Lung (tissue), 12 donors: ENCODE measurements around the gene TTC39C. TPM values are rescaled to one million over a fixed set of nuclear protein-coding genes. Genes with fewer than 3 reads are reported as not detected.

Source experiments
- ATAC-seq: fragments of 200-7000 bp; cut with Tn5 transposase; one replicate; pipeline ENCODE4 v1.9.1; 2020; ENCODE audit warnings: moderate number of reproducible peaks; ENCODE audit not compliant: insufficient read depth, low FRiP score
- DNase-seq, 3 donors: peaks; one replicate each; pipeline ENCODE4 v3.0.0-alpha.2; 2013 to 2017
- H3K27ac ChIP-seq, 2 donors: one replicate each; pipeline ENCODE4 v1.5.1; 2013; ENCODE audit warnings: mild to moderate bottlenecking in 2 of 2, moderate library complexity in 2 of 2, control low read depth in 1 of 2, inconsistent platforms in 1 of 2, low read depth in 1 of 2, low read length in 1 of 2
- H3K27me3 ChIP-seq, 3 donors: one replicate each; pipeline ENCODE4 v1.5.1; 2013; ENCODE audit warnings: low read length in 2 of 3; ENCODE audit not compliant: control insufficient read depth in 3 of 3, insufficient read depth in 3 of 3
- H3K36me3 ChIP-seq, 4 donors: one replicate each; pipeline ENCODE4 v1.5.1; 2013; ENCODE audit warnings: low read length in 4 of 4, mild to moderate bottlenecking in 1 of 4, moderate library complexity in 1 of 4; ENCODE audit not compliant: control insufficient read depth in 4 of 4, insufficient read depth in 4 of 4
- H3K4me1 ChIP-seq, 5 donors: one replicate each; pipeline ENCODE4 v1.5.1; 2013; ENCODE audit warnings: low read length in 5 of 5, mild to moderate bottlenecking in 2 of 5, moderate library complexity in 1 of 5; ENCODE audit not compliant: control insufficient read depth in 5 of 5, insufficient read depth in 5 of 5
- H3K4me3 ChIP-seq: one replicate; pipeline ENCODE4 v1.5.1; 2013; ENCODE audit warnings: mild to moderate bottlenecking, control low read depth, moderate library complexity
- H3K9ac ChIP-seq, 2 donors: one replicate each; pipeline ENCODE4 v1.5.1; 2013; ENCODE audit warnings: low read length in 2 of 2, control low read depth in 1 of 2; ENCODE audit not compliant: insufficient read depth in 1 of 2
- H3K9me3 ChIP-seq, 4 donors: one replicate each; pipeline ENCODE4 v1.5.1; 2013; ENCODE audit warnings: low read length in 3 of 4, mild to moderate bottlenecking in 1 of 4, moderate library complexity in 1 of 4; ENCODE audit not compliant: control insufficient read depth in 4 of 4, insufficient read depth in 3 of 4
- CTCF ChIP-seq: IDR thresholded peaks from 2 replicates; pipeline ENCODE4 v1.5.1; 2012; ENCODE audit warnings: mild to moderate bottlenecking; ENCODE audit errors: control extremely low read depth, extremely low read depth
- WGBS, 2 donors: extraction: QIAGEN DNeasy Blood & Tissue Kit; methylation state at CpG; one replicate each; pipeline ENCODE4 v1.1.7; 2013; 5-methylcytosine and 5-hydroxymethylcytosine counted together
- polyA plus RNA-seq, 2 donors: library from polyadenylated mRNA; stranded (reverse); fragments of 200-250 nt; gene quantifications; one replicate each; pipeline ENCODE4 v1.2.1, GENCODE V29; 2013
- total RNA-seq, 2 donors: library from RNA; depleted of rRNA in 1 of 2; stranded (reverse); fragments of >200 nt in 1 of 2; gene quantifications; one replicate each; pipeline ENCODE4 v1.2.1, GENCODE V29; 2014 to 2021
- donor health status: control.
- donor health status: control.
- donor health status: Bipolar disorder and iron deficiency.
- donor health status: healthy.
- donor health status: DM: yes; HTN: yes; CAD: no.

The TTC39C gene
- total and polyA plus RNA-seq, 4 donors, result 6.0 to 33.5 (median 19.3) TPM

GRCh38 chr18:24095976-24096375 lies 81.4 kb downstream of the TTC39C start:
- Histone ChIP-seq H3K4me1 (no peaks in the 10 kb centered on the region), H3K36me3 (peaks cover 0 to 13% (median 3%) of the 10 kb centered on the region in 4 donors), H3K4me3 (no peak overlapping the region), H3K27me3 (no peaks in the 10 kb centered on the region), H3K27ac (no peak overlapping the region), H3K9ac (no peak overlapping the region), H3K9me3 (peaks cover 0 to 7% (median 2%) of the 10 kb centered on the region in 4 donors)
- DNase-seq, result no peak
- WGBS, 2 donors, result 94% methylated on average over 1 of the region's 1 CpG
- ATAC-seq, result no peak
- no peak for TF ChIP-seq CTCF

- no peaks in the 10 kb centered on the region for H3K4me1 ChIP-seq
- H3K36me3 ChIP-seq, result peaks cover 0 to 3% (median 0%) of the 10 kb centered on the region in 4 donors
- DNase-seq (peak in 1 of 3 donors; percentile 36), ATAC-seq (no peak)
- H3K4me3 ChIP-seq, result no peak overlapping the region
- no peak for TF ChIP-seq CTCF
- 84 to 89% methylated on average over 6 of the region's 6 CpGs for WGBS, 2 donors
- no peak overlapping the region for H3K27ac ChIP-seq
- H3K9me3 ChIP-seq, result peaks cover 0 to 3% (median 0%) of the 10 kb centered on the region in 4 donors
- no peak overlapping the region for H3K9ac ChIP-seq
- H3K27me3 ChIP-seq, result no peaks in the 10 kb centered on the region
Observed at GRCh38 chr18:24103320-24104021, 88.9 kb downstream of the TTC39C start.

- H3K9ac ChIP-seq, result no peak overlapping the region
- no peaks in the 10 kb centered on the region for H3K27me3 ChIP-seq
- H3K9me3 ChIP-seq, result peaks cover 0 to 3% (median 0%) of the 10 kb centered on the region in 4 donors
- H3K27ac ChIP-seq, result no peak overlapping the region
- H3K4me3 ChIP-seq, result no peak overlapping the region
- no peaks in the 10 kb centered on the region for H3K4me1 ChIP-seq
- ATAC-seq (no peak), DNase-seq (no peak)
- peaks cover 0 to 3% (median 0%) of the 10 kb centered on the region in 4 donors for H3K36me3 ChIP-seq
- TF ChIP-seq CTCF, result no peak
- 84 to 94% methylated on average over 4 of the region's 4 CpGs for WGBS, 2 donors
Observed at GRCh38 chr18:24104486-24104885, 89.9 kb downstream of the TTC39C start.
